ELR (cell line): ENCODE data around the gene NUDT3.
"Not testable (repeated sequence)": the region's sequence is repeated elsewhere in the genome, so short reads cannot be mapped to it uniquely, and the experiment has no call there.

ENCODE experiments used
- DNase-seq: peaks from one replicate; pipeline ENCODE4 v3.0.0-alpha.2; 2015; ENCODE audit warnings: low read depth

Gene NUDT3

DNA sequence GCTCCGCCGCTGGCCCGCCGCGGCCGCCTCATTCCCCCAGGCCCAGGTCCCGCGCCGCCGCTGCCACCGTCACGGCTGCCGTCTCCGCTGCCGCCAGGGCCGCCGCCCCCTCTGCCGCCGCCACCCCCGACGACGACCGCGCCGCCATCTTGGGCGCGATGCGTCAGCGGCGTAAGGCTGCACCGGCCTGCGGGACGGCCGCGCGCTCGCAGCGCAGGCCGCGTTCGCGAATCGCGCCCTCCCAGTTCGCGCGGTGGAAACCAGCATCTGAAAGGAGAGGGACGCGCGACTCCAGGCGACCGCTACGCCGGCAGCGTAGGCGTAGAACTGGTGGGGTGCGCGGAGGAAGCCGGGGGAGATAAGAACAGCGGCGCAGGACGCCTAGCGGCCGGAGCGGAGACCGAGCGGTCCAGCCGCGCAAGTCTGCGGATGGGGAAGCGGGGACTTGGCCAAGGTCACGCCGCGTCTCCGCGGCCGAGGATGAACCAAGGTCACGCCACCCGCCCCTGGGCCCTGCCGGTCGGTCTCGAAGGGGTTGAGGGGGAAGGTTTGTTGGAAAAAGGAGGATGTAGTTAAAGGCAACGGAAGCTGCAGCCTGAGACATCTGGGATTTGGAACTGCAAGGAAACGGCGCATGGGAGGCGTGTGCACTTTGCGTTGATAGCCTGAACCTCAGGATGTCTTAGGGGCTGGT, at the start of gene NUDT3:
Gene NUDT3 (minus strand): TSS at position 173 of the 694 bp plus-strand sequence. CDS start 307 bp downstream, outside the sequence.
- DNase-seq = peak; percentile 92

DNA sequence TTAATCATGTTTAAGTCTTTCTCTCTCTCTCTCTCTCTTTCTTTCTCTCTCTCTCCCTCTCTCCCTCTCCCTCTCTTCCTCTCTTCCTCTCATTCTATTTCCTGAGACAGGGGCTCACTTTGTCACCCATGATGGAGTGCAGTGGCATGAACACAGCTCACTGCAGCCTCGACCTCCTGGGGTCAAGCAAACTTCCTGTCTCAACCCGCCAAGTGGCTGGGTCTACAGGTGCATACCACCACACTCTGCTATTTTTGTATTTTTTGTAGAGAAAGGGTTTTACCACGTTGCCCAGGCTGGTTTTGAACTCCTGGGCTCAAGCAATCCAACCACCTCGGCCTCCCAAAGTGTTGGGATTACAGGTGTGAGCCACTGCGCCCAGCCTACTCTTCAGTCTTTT, 49.1 kb upstream of the NUDT3 start:
- no peak for DNase-seq

DNA sequence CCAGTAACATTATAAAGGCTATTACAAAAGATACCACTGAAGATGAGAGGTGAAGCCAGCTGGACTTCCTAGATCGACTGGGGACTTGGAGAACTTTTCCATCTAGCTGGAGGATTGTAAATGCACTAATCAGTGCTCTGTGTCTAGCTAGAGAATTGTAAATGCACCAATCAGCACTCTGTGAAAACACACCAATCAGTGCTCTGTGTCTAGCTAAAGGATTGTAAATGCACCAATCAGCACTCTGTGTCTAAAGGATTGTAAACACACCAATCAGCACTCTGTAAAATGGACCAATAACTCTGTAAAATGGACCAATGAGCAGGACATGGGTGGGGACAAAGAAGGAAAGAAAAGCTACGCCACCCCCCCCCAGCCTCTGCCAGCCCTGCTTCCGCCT, 47.0 kb upstream of the NUDT3 start:
- no peak for DNase-seq

DNA sequence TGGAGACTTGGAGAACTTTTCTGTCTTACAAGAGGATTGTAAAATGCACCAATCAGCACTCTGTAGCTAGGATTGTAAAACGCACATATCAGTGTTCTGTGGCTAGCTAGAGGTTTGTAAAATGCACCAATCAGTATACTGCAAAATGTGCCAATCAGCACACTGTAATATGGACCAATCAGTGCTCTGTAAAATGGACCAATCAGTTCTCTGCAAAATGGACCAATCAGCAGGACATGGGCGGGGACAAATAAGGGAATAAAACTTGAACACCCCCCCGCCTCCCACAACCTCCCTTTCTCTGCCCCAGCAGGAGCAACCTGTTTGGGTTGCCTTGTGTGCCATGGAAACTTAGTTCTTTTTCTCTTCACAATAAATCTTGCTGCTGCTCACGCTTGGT, 46.2 kb upstream of the NUDT3 start:
- no peak for DNase-seq

DNA sequence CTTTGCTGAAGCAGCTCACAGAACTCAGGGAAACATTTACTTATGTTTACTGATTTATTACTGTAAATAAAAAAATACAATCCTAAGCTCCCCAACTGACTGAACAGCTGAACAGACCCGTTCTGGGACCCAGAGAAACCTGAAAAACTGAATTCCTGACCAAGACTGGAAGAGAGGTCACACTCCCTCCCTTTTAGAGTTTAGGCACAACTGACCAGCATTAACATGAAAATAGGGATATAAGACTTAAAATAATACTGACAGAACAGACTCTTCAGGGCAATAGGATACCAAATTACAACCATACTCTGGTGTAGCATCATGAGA, 45.1 kb upstream of the NUDT3 start:
- DNase-seq = no peak

DNA sequence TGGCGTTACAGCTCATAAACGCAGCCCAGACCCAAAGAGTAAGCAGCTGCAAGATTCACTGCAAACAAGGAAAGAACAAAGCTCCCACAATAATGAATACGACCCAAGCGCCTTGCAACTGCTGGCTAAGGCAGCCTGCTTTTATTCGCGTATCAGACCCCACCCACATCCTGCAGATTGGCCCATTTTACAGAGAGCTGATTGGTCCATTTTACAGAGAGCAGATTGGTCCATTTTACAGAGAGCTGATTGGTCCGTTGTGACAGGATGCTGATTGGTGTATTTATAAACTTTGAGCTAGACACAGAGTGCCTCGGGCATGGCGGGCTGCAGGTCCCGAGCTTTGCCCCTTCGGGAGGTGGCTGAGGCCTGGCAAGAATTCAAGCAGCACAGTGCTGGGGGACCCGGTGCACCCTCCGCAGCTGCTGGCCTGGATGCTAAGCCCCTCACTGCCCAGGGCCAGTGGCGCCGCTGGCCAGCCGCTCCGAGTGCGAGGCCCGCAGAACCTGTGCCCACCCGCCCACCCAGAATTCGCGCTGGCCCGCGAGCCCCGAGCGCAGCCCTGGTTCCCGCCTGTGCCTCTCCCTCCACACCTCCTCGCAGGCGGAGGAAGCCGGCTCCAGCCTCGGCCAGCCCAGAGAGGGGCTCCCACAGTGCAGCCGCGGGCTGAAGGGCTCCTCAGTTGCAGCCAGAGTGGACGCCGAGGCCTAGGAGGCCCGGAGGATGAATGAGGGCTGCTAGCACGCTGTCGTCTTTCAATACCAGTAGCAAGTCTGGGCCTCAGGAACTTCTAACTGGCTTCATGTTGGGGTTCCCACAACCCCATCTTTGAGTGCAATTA, 44.6 kb upstream of the NUDT3 start:
- no peak for DNase-seq

DNA sequence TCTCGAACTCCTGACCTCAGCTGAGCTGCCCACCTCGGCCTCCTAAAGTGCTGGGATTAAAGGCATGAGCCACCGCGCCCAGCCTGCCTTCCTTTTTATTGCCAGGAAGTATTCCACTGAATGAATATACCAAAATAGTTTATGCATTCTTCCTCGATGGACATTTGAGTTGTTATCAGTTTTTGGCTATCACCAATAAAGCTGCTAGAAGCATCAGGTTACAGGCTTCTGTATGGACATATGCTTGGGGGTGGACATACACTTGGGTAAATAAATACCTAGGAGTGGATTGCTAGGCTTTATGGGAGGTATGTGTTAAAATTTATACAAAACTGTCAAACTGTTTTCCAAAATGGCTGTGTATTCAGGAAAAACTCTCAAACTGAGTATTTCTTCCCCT, 43.4 kb upstream of the NUDT3 start:
- no peak for DNase-seq

DNA sequence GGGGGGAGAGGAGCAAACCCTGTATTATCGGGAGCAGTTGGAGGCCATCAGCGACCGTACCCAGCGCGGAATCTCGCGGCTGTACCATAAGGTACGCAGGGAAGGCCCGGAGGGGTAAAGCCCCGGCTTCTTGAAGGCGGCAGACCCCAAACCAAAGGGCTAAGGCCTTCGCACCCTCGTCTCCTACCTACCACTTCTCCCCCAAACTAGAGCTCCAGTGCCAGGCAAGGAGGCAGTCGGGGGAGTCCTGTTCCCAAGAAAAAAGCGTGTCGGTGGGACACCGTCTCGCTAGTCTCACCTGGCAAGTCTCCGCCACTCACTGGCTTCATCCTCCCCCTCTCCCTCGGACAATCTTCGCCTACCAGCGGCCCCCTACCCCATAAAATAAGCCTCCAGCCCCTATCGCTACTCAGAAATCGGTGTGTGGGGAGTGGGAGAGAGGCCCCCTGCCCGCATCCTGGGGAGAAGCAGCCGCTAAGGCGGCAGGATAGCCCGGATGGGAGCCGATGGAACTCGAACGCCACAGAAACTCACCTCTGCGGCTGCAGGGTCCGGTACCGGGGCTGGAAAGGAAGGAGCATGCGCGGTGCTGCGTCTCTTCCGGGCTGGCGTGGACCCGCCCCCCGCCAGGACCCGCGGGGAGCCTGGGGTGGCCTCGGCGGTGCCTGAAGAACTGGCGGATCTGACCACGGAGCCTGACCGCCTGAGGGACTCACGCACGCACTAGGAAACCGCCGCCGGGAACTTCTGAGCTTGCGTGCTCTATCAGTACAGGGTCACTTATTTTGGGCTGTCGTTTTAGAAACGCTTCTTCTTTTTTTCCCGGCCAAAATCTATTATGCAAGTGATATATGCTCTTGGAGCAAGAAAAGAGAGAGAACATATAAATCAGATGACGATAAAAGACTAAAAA, 33.3 kb upstream of the NUDT3 start, which contains the start of gene RPS10:
Gene RPS10 (minus strand): TSS at position 572 of the 913 bp plus-strand sequence. CDS start 848 bp downstream, outside the sequence.
- peak; percentile 95 for DNase-seq

DNA sequence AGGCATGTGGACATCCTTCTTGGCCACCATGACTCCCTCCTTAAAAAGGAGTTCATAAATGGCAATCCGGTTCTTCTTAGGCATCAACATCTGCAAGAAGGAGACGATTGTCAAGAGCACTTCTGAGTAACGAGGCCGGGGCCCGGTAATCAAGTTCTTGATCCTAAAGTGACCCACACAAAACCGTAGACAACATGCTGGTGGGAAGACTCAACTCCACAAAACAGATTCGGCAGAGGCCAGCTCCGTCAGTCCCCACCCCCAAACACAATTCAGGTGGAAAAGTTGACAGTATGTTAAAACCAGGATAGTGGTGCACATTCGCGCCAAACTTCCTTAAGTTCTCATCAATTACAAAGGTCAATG, 32.6 kb upstream of the NUDT3 start:
- no peak for DNase-seq

DNA sequence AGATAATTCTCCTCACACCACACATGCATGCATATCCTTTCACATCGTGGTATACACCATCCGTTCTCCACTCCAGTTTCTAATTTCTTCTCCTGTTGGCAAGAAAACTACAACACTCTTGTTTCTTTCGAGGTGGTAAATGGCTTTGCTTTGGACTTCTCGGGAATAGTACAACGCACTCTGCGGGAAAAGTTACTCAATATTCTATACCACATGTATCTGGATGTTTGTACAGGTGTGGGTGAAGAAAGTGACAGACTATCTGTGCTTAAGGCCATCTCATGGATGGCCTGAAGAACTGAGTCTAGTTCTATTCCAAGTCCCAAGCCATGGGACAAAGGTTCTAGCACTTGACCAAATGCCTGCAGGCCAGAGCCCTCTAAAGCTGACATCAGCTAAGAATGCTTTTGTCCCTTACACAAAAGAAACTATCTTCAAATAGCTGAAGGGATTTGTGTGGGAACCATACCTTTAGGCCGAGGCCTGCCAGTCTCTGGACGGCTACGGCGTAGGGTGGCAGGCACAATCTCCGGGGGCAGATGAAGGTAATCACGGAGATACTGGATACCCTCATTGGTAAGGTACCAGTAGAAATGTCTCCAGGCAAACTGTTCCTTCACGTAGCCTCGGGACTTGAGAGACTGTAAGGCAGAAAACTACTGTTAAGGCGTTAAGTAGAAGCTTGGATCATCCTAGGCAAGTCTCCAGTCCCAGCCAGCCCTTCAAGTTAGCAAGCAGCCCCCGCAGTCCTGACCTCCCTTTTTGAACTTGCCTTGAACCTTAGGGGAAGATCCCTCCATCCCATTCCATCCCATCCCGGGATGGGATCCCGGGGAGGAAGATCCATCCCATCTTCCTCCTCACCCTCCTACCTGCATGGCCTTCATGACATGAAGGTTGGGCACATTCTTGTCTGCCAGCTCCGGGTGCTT, 32.0 kb upstream of the NUDT3 start:
- no peak for DNase-seq

DNA sequence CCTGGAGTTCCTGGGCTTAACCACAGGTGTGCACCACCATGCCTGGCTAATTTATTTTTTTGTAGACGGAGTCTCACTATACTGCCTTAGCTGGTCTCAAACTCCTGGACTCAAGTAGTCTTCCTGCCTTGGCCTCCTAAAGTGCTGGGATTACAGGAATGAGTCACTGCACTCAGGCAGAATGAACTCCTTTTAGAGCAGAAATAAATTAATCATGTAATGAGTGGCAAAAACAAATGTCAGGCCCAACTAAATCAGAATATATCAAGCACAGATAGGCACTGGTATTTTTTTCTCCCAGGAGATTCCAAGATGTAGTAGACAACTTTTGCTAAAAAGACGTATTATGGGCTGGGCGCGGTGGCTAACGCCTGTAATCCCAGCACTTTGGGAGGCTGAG, 30.8 kb upstream of the NUDT3 start:
- DNase-seq = peak; percentile 60

DNA sequence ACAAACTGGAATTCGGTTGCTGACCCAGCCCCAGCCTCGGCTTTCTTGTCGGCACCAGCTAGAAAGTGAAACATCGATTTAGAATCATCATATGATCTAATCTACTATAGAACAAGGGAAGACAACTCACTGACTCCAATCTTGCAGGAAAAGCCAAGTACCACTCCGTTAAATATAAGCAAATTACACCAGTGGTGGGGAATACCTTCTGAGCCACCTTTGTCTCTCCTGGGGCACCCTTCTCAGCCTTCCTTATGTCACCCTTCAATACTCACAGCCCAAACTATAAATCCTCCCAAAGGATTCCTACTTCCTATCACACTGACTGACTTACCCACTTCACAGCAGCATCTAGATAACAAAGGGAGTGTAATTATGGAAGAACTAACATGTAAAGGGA, 25.9 kb upstream of the NUDT3 start:
- DNase-seq = no peak

DNA sequence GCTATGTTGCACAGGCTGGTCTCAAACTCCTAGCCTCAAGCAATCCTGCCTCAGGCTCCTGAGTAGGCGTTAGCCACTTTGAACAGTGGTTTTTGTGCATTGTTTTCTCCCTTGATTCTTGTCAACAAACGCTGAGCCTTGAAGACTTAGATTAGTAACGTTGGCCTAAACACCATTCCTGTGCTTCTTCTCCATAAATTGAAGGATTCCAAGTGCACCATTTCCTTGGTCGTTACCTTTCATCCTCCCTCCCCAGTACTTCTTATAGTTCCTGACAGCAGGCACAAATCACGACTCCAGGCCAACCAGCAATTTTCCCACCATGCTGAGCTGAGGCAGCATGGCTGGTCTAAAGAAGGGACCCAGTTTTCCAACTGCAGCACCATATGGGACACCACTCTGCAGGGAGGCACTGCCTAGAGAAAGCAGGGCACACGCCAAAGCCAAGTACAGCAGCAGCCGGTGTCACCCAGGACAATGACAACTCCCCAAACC, 24.5 kb upstream of the NUDT3 start:
- no peak for DNase-seq

DNA sequence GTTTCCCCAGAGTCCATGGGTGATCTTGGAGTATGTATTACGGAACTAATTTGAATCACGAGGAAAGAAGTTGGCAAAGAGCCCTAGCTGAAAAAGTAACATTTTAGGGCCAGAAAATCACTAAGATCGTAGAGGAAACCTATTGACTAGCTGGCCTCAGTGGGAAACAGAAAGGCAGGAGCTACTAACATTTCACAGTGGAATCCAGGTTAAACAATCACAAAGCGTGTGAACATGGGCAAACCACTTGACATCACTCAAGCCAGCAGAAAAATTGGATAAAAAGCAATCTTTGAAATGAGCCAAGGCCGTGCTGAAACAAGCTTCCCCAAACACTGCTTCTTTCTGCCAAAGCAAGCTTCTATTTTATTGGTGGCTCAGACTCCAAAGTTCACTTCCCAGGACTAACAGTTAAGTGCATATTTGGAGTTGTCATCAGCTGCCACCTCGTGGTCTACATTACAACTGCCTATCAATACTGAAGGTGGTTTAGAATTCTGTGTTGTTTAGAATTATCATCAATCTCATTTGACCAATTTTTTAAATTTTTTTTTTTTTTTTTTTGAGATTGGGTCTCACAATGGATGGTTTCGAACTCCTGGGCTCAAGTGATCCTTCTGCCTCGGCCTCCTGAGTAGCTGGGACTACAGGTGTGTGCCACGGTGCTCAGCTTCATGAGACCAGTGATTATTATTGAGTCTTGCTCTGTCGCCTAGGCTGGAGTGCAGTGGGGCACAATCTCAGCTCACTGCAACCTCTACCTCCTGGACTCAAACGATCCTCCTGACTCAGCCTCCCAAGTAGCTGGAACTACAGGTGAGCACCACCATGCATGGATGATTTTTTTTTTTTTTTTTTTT, 22.8 kb upstream of the NUDT3 start:
- peak; percentile 63 for DNase-seq

DNA sequence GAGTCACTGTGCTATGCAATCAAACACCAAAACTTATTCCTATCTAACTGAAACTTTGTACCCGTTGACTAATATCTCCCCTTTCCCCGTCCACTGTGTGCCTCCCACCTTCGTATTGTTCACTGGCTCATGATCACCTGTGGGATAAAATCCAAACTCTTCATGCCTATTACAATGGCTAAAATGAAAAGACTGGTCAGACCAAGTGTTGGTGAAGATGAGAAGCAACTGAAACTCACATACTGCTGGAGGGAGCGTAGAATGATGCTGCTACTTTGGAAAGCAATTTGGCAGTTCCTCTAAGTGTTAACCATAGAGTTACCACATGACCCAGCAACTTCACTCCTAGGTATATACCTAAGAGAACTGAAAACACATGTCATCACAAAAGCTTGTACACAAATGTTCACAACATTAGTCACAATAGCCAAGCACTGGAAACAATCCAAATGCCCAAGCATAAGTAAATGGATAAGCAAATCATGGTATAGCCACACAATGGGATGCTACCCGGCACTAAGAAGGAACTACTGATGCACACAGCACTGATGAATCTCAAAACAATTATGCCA, 20.3 kb upstream of the NUDT3 start:
- peak; percentile 79 for DNase-seq

DNA sequence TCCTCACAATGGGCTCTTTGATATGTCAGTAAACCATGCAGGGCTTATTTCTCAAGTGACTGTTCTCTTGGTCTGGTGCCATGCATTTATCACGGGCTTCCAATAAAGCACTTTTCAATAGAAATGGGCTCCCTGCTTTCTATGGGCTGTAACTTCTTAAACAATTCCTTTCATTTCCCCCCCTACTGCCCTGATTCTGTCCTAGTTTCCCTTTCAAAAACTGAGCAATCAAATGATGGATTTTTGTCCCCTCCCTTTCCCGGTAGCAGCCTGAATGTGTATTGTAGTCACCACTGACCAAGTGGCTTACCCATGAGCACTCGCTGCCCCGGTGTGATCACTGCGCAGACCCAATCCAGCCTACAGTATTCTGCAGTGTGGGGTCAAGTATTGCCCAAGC, 19.5 kb upstream of the NUDT3 start:
- no peak for DNase-seq

DNA sequence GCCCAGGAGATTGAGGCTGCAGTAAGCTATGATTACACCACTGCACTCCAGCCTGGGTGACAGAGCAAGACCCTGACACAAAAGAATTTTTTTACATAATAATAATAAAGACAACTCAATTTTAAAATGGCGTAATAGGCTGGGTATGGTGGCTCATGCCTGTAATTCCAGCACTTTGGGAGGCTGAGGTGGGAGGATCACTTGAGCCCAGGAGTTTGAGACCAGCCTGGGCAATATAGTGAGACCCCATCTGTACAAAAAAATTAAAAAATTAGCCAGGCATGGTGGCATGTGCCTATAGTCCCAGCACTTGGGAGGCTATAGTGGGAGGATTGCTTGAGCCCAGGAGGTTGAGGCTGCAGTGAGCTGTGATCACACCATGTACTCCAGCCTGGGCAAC, 15.4 kb upstream of the NUDT3 start:
- not testable (repeated sequence) for DNase-seq

DNA sequence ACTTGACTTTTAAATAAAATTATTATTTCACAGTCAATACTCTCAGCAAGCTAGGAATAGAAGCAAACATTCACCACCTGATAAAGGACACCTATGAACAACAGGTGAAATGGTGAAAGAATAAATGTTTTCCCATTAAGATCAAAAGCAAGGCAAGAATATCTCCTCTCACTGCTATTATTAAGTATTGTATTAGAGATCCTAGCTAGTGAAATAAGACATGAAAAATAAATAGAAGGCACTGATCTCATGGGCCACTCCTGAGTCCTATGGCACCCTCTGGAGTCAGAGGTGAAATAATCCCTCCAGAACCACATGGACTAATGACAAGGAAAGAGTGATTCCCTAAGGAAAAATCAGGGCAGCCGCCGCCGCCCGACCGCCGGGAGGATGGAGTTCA, 4.0 kb upstream of the NUDT3 start:
- DNase-seq = no peak

DNA sequence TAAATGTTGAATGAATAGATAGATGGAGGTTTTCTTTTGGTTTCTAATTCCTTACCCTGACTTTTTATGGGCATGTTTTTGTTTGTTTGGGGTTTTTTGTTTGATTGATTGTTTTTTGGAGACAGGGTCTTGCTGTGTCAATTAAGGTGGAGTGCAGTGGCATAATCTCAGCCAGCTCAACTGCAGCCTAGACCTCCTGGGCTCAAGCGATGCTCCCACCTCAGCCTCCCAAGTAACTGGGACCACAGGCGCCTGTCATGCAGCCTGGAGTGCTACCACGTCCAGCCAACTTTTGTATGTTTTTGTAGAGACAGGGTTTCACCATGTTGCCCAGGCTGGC, 1.5 kb upstream of the NUDT3 start:
- no peak for DNase-seq
